ENCODE results near the gene STX7.

- TF ChIP-seq CTCF (IDR thresholded peaks at IDR 0.05), result no peak
- TF ChIP-seq POLR2A (IDR thresholded peaks at IDR 0.05), result no peak
Observed at GRCh38 chr6:132490024-132490423, 22.9 kb downstream of the STX7 start.
